HG03196 (cell line): Measurements from ENCODE around the gene WDR37.
"Not testable (repeated sequence)": the region's sequence is repeated elsewhere in the genome, so short reads cannot be mapped to it uniquely, and the experiment has no call there.

Source experiments
- ATAC-seq: cut with Tn5 transposase; IDR thresholded peaks from one replicate; pipeline ENCODE4 v1.9.1; 2021; ENCODE audit not compliant: unreplicated experiment

WDR37 gene

GRCh38 chr10:1040133-1040532, 16.1 kb upstream of the WDR37 start:
- ATAC-seq: no peak

GRCh38 chr10:1041514-1041913, 14.7 kb upstream of the WDR37 start:
- no peak for ATAC-seq

GRCh38 chr10:1043532-1043995, 12.6 kb upstream of the WDR37 start:
- peak; percentile 55 for ATAC-seq

- ATAC-seq: no peak
Measured at GRCh38 chr10:1044146-1044545, 12.0 kb upstream of the WDR37 start.

- no peak for ATAC-seq
Measured at GRCh38 chr10:1044964-1045363, 11.2 kb upstream of the WDR37 start.

- ATAC-seq: no peak
Measured at GRCh38 chr10:1045415-1045814, 10.8 kb upstream of the WDR37 start.

- ATAC-seq: no peak
Measured at GRCh38 chr10:1047937-1048336, 8.2 kb upstream of the WDR37 start.

GRCh38 chr10:1048349-1048731, 7.8 kb upstream of the WDR37 start:
- ATAC-seq: no peak

- ATAC-seq: peak; percentile 87
Measured at GRCh38 chr10:1048732-1049424, 7.3 kb upstream of the WDR37 start, which contains the start of gene IDI1. Gene IDI1, minus strand, starts transcription at chr10:1049119. Its CDS starts 116 bp downstream, at chr10:1049003.

GRCh38 chr10:1049425-1049958, 6.7 kb upstream of the WDR37 start:
- ATAC-seq: peak; percentile 1

- ATAC-seq: no peak
Measured at GRCh38 chr10:1050145-1050544, 6.0 kb upstream of the WDR37 start.

- ATAC-seq: no peak
Measured at GRCh38 chr10:1050554-1050953, 5.6 kb upstream of the WDR37 start.

- no peak for ATAC-seq
Measured at GRCh38 chr10:1054684-1055083, 1.5 kb upstream of the WDR37 start.

- no peak for ATAC-seq
Measured at GRCh38 chr10:1057106-1057657, 997 bp downstream of the WDR37 start.

GRCh38 chr10:1058017-1058416, 1.8 kb downstream of the WDR37 start:
- ATAC-seq: no peak

- no peak for ATAC-seq
Measured at GRCh38 chr10:1059902-1060301, 3.7 kb downstream of the WDR37 start.

- no peak for ATAC-seq
Measured at GRCh38 chr10:1061930-1062774, 6.0 kb downstream of the WDR37 start.

- no peak for ATAC-seq
Measured at GRCh38 chr10:1063232-1063865, 7.2 kb downstream of the WDR37 start.

- ATAC-seq: no peak
Measured at GRCh38 chr10:1064964-1065247, 8.7 kb downstream of the WDR37 start.

- ATAC-seq: not testable (repeated sequence)
Measured at GRCh38 chr10:1066734-1067133, 10.5 kb downstream of the WDR37 start.
